Esophagus muscularis mucosa (tissue), 4 donors: Measurements from ENCODE around the gene PRKCH.

ENCODE experiments used
- CTCF ChIP-seq, 3 experiments: fragments of 200-600 bp in 2 of 3; fragments of 450-650 bp in 1 of 3; sonication (generic) in 2 of 3; IDR thresholded peaks; one replicate each; pipeline ENCODE4 v1.5.1; 2017 to 2019; ENCODE audit warnings: antibody characterized with exemption in 3 of 3, mild to moderate bottlenecking in 2 of 3, moderate library complexity in 1 of 3
- EP300 ChIP-seq: sonication (generic); formaldehyde crosslinking; IDR thresholded peaks from one replicate; pipeline ENCODE4 v1.6.1; 2017; ENCODE audit warnings: antibody characterized with exemption
- POLR2A ChIP-seq: fragments of 450-650 bp; IDR thresholded peaks from one replicate; pipeline ENCODE4 v1.6.1; 2017; ENCODE audit warnings: antibody characterized with exemption, moderate library complexity, mild to moderate bottlenecking, low read depth
- POLR2AphosphoS5 ChIP-seq, 2 donors: sonication (generic); formaldehyde crosslinking; IDR thresholded peaks; one replicate each; pipeline ENCODE4 v1.6.1; 2017; ENCODE audit warnings: antibody characterized with exemption in 2 of 2

- TF ChIP-seq CTCF (IDR thresholded peaks at IDR 0.05) (no peak), POLR2A (no peak), POLR2AphosphoS5 (IDR thresholded peaks at IDR 0.05) (peak; percentile 31 to 57), EP300 (no peak)
These were observed 826 bp downstream of the PRKCH start for GRCh38 chr14:61322011-61322798.
